ELR (cell line): ENCODE results near the gene ORM2.
A peak's percentile ranks its signal among the peaks of the same experiment; 100 is the strongest.
"Not testable (repeated sequence)": the region's sequence is repeated elsewhere in the genome, so short reads cannot be mapped to it uniquely, and the experiment has no call there.

Source experiments
- DNase-seq: peaks from one replicate; pipeline ENCODE4 v3.0.0-alpha.2; 2015; ENCODE audit warnings: low read depth

ORM2 gene

GRCh38 chr9:114314881-114315722 is 14.6 kb upstream of the ORM2 start:
- DNase-seq: no peak

- DNase-seq: no peak
Measured at GRCh38 chr9:114315723-114316363, 13.8 kb upstream of the ORM2 start.

GRCh38 chr9:114316605-114317230 is 13.0 kb upstream of the ORM2 start:
- no peak for DNase-seq

GRCh38 chr9:114317665-114318357 is 11.9 kb upstream of the ORM2 start:
- no peak for DNase-seq

GRCh38 chr9:114318416-114318815 is 11.3 kb upstream of the ORM2 start:
- DNase-seq: no peak

- no peak for DNase-seq
Measured at GRCh38 chr9:114319147-114319546, 10.5 kb upstream of the ORM2 start.

GRCh38 chr9:114320710-114321109 is 9.0 kb upstream of the ORM2 start:
- peak; percentile 94 for DNase-seq

- peak; percentile 76 for DNase-seq
Measured at GRCh38 chr9:114321759-114322158, 7.9 kb upstream of the ORM2 start.

GRCh38 chr9:114322160-114322818 is 7.4 kb upstream of the ORM2 start:
- not testable (repeated sequence) for DNase-seq

- not testable (repeated sequence) for DNase-seq
Measured at GRCh38 chr9:114322831-114323531, 6.7 kb upstream of the ORM2 start, which contains the start of gene ORM1. Gene ORM1, plus strand, starts transcription at chr9:114323098. Its CDS starts 36 bp downstream, at chr9:114323134.

GRCh38 chr9:114323849-114324248 is 5.8 kb upstream of the ORM2 start:
- DNase-seq: not testable (repeated sequence)

GRCh38 chr9:114324492-114324891 is 5.2 kb upstream of the ORM2 start:
- DNase-seq: no peak

GRCh38 chr9:114324965-114325364 is 4.7 kb upstream of the ORM2 start:
- not testable (repeated sequence) for DNase-seq

GRCh38 chr9:114325684-114326254 is 3.9 kb upstream of the ORM2 start:
- DNase-seq: not testable (repeated sequence)

- DNase-seq: no peak
Measured at GRCh38 chr9:114327749-114328148, 1.9 kb upstream of the ORM2 start.

- DNase-seq: not testable (repeated sequence)
Measured at GRCh38 chr9:114328357-114328820, 1.3 kb upstream of the ORM2 start.

- DNase-seq: not testable (repeated sequence)
Measured at GRCh38 chr9:114328937-114329624, 588 bp upstream of the ORM2 start.

- DNase-seq: no peak
Measured at GRCh38 chr9:114330636-114331035, 967 bp downstream of the ORM2 start.

- DNase-seq: not testable (repeated sequence)
Measured at GRCh38 chr9:114331229-114332195, 1.8 kb downstream of the ORM2 start.
